ENCODE results near the gene PLCB2.

The PLCB2 gene

GRCh38 chr15:40274350-40275274 is 33.1 kb downstream of the PLCB2 start (continued):
- TF ChIP-seq CTCF (tag by site-specific recombination; IDR thresholded peaks at IDR 0.05): peak; percentile 98
- TF ChIP-seq, protein P1, sequence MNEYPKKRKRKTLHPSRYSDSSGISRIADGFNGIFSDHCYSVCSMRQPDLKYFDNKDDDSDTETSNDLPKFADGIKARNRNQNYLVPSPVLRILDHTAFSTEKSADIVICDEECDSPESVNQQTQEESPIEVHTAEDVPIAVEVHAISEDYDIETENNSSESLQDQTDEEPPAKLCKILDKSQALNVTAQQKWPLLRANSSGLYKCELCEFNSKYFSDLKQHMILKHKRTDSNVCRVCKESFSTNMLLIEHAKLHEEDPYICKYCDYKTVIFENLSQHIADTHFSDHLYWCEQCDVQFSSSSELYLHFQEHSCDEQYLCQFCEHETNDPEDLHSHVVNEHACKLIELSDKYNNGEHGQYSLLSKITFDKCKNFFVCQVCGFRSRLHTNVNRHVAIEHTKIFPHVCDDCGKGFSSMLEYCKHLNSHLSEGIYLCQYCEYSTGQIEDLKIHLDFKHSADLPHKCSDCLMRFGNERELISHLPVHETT (tag by site-specific recombination; IDR thresholded peaks at IDR 0.05): no peak
- no peak for TF ChIP-seq ZNF311 (tag by site-specific recombination; IDR thresholded peaks at IDR 0.05; ENCODE audit: borderline replicate concordance)
- no peak for TF ChIP-seq TCF7L2 (IDR thresholded peaks at IDR 0.05; ENCODE audit: borderline replicate concordance, low read depth, low read length)
- TF ChIP-seq ZNF140 (tag by site-specific recombination; IDR thresholded peaks at IDR 0.05): no peak
- TF ChIP-seq, protein P2, sequence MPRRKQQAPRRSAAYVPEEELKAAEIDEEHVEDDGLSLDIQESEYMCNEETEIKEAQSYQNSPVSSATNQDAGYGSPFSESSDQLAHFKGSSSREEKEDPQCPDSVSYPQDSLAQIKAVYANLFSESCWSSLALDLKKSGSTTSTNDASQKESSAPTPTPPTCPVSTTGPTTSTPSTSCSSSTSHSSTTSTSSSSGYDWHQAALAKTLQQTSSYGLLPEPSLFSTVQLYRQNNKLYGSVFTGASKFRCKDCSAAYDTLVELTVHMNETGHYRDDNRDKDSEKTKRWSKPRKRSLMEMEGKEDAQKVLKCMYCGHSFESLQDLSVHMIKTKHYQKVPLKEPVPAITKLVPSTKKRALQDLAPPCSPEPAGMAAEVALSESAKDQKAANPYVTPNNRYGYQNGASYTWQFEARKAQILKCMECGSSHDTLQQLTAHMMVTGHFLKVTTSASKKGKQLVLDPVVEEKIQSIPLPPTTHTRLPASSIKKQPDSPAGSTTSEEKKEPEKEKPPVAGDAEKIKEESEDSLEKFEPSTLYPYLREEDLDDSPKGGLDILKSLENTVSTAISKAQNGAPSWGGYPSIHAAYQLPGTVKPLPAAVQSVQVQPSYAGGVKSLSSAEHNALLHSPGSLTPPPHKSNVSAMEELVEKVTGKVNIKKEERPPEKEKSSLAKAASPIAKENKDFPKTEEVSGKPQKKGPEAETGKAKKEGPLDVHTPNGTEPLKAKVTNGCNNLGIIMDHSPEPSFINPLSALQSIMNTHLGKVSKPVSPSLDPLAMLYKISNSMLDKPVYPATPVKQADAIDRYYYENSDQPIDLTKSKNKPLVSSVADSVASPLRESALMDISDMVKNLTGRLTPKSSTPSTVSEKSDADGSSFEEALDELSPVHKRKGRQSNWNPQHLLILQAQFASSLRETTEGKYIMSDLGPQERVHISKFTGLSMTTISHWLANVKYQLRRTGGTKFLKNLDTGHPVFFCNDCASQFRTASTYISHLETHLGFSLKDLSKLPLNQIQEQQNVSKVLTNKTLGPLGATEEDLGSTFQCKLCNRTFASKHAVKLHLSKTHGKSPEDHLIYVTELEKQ (tag by site-specific recombination; IDR thresholded peaks at IDR 0.05; ENCODE audit: borderline replicate concordance): no peak
- TF ChIP-seq ZNF26 (tag by site-specific recombination; IDR thresholded peaks at IDR 0.05): no peak
- no peak for TF ChIP-seq ZNF16 (tag by site-specific recombination; IDR thresholded peaks at IDR 0.05; ENCODE audit: low read depth)
- peak; percentile 58; the same call in 1 of the 2 replicates for TF ChIP-seq SP7 (tag by site-specific recombination; IDR thresholded peaks at IDR 0.05)
- no peak for TF ChIP-seq ZNF488 (tag by site-specific recombination; IDR thresholded peaks at IDR 0.05)
- TF ChIP-seq, protein P3, sequence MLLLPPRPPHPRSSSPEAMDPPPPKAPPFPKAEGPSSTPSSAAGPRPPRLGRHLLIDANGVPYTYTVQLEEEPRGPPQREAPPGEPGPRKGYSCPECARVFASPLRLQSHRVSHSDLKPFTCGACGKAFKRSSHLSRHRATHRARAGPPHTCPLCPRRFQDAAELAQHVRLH (tag by site-specific recombination; IDR thresholded peaks at IDR 0.05): no peak
- peak; percentile 62; the same call in 1 of the 2 replicates for TF ChIP-seq ZNF184 (tag by site-specific recombination; IDR thresholded peaks at IDR 0.05)
- TF ChIP-seq, protein P4, sequence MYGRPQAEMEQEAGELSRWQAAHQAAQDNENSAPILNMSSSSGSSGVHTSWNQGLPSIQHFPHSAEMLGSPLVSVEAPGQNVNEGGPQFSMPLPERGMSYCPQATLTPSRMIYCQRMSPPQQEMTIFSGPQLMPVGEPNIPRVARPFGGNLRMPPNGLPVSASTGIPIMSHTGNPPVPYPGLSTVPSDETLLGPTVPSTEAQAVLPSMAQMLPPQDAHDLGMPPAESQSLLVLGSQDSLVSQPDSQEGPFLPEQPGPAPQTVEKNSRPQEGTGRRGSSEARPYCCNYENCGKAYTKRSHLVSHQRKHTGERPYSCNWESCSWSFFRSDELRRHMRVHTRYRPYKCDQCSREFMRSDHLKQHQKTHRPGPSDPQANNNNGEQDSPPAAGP (tag by site-specific recombination; IDR thresholded peaks at IDR 0.05): 0 out of 2 replicates have a peak, but pooled peaks have one; percentile 59
- no peak for TF ChIP-seq GFI1B (tag by site-specific recombination; IDR thresholded peaks at IDR 0.05)
- TF ChIP-seq FEZF1 (tag by site-specific recombination; IDR thresholded peaks at IDR 0.05): no peak
- no peak for TF ChIP-seq MZF1 (tag by site-specific recombination; IDR thresholded peaks at IDR 0.05; ENCODE audit: borderline replicate concordance)
- TF ChIP-seq ZNF660 (tag by site-specific recombination; IDR thresholded peaks at IDR 0.05): peak; percentile 93
- TF ChIP-seq ZNF621 (tag by site-specific recombination; IDR thresholded peaks at IDR 0.05): no peak
- TF ChIP-seq, protein P5, sequence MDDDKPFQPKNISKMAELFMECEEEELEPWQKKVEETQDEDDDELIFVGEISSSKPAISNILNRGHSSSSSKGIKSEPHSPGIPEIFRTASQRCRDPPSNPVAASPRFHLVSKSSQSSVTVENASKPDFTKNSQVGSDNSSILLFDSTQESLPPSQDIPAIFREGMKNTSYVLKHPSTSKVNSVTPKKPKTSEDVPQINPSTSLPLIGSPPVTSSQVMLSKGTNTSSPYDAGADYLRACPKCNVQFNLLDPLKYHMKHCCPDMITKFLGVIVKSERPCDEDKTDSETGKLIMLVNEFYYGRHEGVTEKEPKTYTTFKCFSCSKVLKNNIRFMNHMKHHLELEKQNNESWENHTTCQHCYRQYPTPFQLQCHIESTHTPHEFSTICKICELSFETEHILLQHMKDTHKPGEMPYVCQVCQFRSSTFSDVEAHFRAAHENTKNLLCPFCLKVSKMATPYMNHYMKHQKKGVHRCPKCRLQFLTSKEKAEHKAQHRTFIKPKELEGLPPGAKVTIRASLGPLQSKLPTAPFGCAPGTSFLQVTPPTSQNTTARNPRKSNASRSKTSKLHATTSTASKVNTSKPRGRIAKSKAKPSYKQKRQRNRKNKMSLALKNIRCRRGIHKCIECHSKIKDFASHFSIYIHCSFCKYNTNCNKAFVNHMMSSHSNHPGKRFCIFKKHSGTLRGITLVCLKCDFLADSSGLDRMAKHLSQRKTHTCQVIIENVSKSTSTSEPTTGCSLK (tag by site-specific recombination; IDR thresholded peaks at IDR 0.05): no peak
- TF ChIP-seq ZNF571 (tag by site-specific recombination; IDR thresholded peaks at IDR 0.05): no peak
- TF ChIP-seq ZNF521 (tag by site-specific recombination; IDR thresholded peaks at IDR 0.05): no peak
- no peak for TF ChIP-seq ZNF366 (tag by site-specific recombination; conservative IDR thresholded peaks at IDR 0.05)
- no peak for TF ChIP-seq PBX3 (CRISPR knock-in tag; IDR thresholded peaks at IDR 0.05)
- no peak for TF ChIP-seq ZNF404 (tag by site-specific recombination; IDR thresholded peaks at IDR 0.05)
